GM12891 (cell line): ENCODE results near the gene CTDP1.

ENCODE experiments used
- POLR2A ChIP-seq: IDR thresholded peaks from 2 replicates; pipeline ENCODE4 v1.6.1; 2011; ENCODE audit warnings: low read depth, low read length, control low read depth
- POLR2AphosphoS5 ChIP-seq: IDR thresholded peaks from 2 replicates; pipeline ENCODE4 v1.6.1; 2011; ENCODE audit warnings: low read depth, low read length, control low read depth
- SPI1 ChIP-seq: IDR thresholded peaks from 2 replicates; pipeline ENCODE4 v1.6.1; 2011; ENCODE audit warnings: low read depth, low read length, control low read depth
- TAF1 ChIP-seq: IDR thresholded peaks from 2 replicates; pipeline ENCODE4 v1.6.1; 2011; ENCODE audit warnings: low read depth, low read length, control low read depth

GRCh38 chr18:79713341-79713740, 33.7 kb downstream of the CTDP1 start:
- TF ChIP-seq POLR2AphosphoS5 (no peak), TAF1 (no peak), POLR2A (no peak), SPI1 (no peak)
